ENCODE measurements around the gene DNAH9.

Gene DNAH9

DNA sequence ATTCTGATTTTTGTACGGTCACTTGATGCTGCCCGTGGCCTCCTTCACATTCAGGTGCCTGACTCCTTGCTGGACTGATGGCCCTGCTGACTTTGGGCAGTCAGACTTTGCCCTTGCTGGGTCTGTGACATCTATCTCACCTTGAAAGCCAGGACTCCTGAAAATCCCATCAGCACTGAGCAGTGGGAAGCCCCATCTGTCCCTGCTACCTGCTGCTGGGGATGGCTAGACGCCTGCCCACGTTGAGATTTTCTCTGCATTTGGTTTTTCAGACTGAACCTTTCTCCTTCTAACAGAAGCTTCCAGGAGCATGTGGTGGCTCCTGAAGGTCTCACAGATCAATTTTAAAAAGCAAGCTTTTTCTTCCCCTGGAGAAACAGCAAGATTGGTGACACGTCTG, 409.2 kb downstream of the DNAH9 start:
- Histone ChIP-seq H3K4me3 (ENCODE audit: low read depth, low read length) (no peak overlapping the region), H3K9ac (ENCODE audit: low read depth, low read length) (no peak overlapping the region), H3K4me1 (ENCODE audit: control insufficient read depth, insufficient read depth, low read length) (no peaks in the 10 kb centered on the region)

More for the DNA sequence above, 409.2 kb downstream of the DNAH9 start:
- H3K27me3 ChIP-seq (ENCODE audit: control insufficient read depth, insufficient read depth, low read length): no peaks in the 10 kb centered on the region
- no peaks in the 10 kb centered on the region for H3K36me3 ChIP-seq (ENCODE audit: control insufficient read depth, insufficient read depth, low read length)
- no peaks in the 10 kb centered on the region for H3K9me3 ChIP-seq (ENCODE audit: control insufficient read depth, insufficient read depth, low read length)

All from iPS-15b (cell line).